ENCODE results near the gene PBX4.

DNA sequence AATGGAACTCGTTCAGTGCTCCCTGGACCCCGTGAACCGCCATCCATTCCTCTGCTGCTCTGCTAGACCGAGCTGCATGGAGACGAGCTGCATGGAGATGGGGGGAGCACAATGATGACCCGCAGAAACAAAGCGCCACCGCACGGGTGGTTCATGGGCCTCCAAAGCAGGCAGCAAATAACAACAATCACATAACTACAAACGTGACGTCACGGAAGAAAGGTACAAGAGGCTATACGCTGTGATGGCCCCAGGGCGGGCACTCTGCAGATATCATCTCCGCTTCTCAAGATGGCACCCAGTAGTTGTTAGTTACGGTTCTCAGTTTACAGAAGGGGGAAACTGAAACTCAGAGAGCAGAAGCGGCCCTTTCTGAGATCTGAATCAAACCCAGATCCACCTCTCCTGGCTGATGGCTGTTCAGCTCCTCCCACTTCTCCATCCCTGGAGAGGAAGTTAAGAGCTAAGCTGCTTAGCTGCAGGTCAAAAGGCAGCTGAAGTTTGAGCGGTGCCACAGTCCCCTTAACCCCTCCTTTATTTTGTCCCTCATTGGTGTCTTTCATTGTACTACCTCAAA is 43.3 kb upstream of the PBX4 start:
- TF ChIP-seq, protein P1, sequence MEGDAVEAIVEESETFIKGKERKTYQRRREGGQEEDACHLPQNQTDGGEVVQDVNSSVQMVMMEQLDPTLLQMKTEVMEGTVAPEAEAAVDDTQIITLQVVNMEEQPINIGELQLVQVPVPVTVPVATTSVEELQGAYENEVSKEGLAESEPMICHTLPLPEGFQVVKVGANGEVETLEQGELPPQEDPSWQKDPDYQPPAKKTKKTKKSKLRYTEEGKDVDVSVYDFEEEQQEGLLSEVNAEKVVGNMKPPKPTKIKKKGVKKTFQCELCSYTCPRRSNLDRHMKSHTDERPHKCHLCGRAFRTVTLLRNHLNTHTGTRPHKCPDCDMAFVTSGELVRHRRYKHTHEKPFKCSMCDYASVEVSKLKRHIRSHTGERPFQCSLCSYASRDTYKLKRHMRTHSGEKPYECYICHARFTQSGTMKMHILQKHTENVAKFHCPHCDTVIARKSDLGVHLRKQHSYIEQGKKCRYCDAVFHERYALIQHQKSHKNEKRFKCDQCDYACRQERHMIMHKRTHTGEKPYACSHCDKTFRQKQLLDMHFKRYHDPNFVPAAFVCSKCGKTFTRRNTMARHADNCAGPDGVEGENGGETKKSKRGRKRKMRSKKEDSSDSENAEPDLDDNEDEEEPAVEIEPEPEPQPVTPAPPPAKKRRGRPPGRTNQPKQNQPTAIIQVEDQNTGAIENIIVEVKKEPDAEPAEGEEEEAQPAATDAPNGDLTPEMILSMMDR (IDR thresholded peaks at IDR 0.05), result no peak
- TF ChIP-seq POLR2A (IDR thresholded peaks at IDR 0.05), result no peak

Measured in tibial nerve (tissue), 3 donors.